ENCODE measurements around the gene TNFSF15. TPM values are rescaled to one million over a fixed set of nuclear protein-coding genes. Genes with fewer than 3 reads are reported as not detected.

The TNFSF15 gene
- total RNA-seq, 4 donors from 2014 or later: 0.15 to 3.3 TPM; not detected in 2

- Histone ChIP-seq H3K27me3 (no peaks in the 10 kb centered on the region), H3K27ac (no peak overlapping the region), H3K9me3 (no peaks in the 10 kb centered on the region), H3K4me1 (no peaks in the 10 kb centered on the region), H3K4me3 (no peak overlapping the region), H3K36me3 (no peaks in the 10 kb centered on the region)
- intact Hi-C loops (cut with DNase I; ENCODE audit: low total_unique reads): no loop called here
- DNase-seq: no peak
- no peak for TF ChIP-seq CTCF (IDR thresholded peaks at IDR 0.05)
- TF ChIP-seq POLR2A (IDR thresholded peaks at IDR 0.05): no peak
Observed at GRCh38 chr9:114774524-114774923, 31.3 kb downstream of the TNFSF15 start.

GRCh38 chr9:114771889-114772288, 34.0 kb downstream of the TNFSF15 start:
- H3K27me3 ChIP-seq: no peaks in the 10 kb centered on the region
- H3K9me3 ChIP-seq: no peaks in the 10 kb centered on the region
- H3K4me3 ChIP-seq: no peak overlapping the region
- no peak for DNase-seq
- no peaks in the 10 kb centered on the region for H3K4me1 ChIP-seq
- intact Hi-C loops (cut with DNase I; ENCODE audit: low total_unique reads): no loop called here
- no peak for TF ChIP-seq POLR2A (IDR thresholded peaks at IDR 0.05)
- TF ChIP-seq CTCF (IDR thresholded peaks at IDR 0.05): no peak
- H3K27ac ChIP-seq: no peak overlapping the region
- no peaks in the 10 kb centered on the region for H3K36me3 ChIP-seq

GRCh38 chr9:114770991-114771390, 34.8 kb downstream of the TNFSF15 start:
- Histone ChIP-seq H3K9me3 (no peaks in the 10 kb centered on the region), H3K4me1 (no peaks in the 10 kb centered on the region)
- intact Hi-C loops (cut with DNase I; ENCODE audit: low total_unique reads): no loop called here

GRCh38 chr9:114769624-114770023, 36.2 kb downstream of the TNFSF15 start:
- no peak for DNase-seq
- intact Hi-C loops (cut with DNase I; ENCODE audit: low total_unique reads): no loop called here

More at GRCh38 chr9:114770991-114771390, 34.8 kb downstream of the TNFSF15 start:
- Histone ChIP-seq H3K27ac (no peak overlapping the region), H3K36me3 (no peaks in the 10 kb centered on the region), H3K27me3 (no peaks in the 10 kb centered on the region), H3K4me3 (no peak overlapping the region)
- no peak for DNase-seq
- no peak for TF ChIP-seq POLR2A (IDR thresholded peaks at IDR 0.05)
- TF ChIP-seq CTCF (IDR thresholded peaks at IDR 0.05): no peak

GRCh38 chr9:114763220-114763619, 42.6 kb downstream of the TNFSF15 start:
- no peak for DNase-seq
- intact Hi-C loops (cut with DNase I; ENCODE audit: low total_unique reads): no loop called here
- H3K36me3 ChIP-seq: no peaks in the 10 kb centered on the region
- H3K4me1 ChIP-seq: no peaks in the 10 kb centered on the region
- TF ChIP-seq POLR2A (IDR thresholded peaks at IDR 0.05) (no peak), CTCF (IDR thresholded peaks at IDR 0.05) (no peak)
- no peak overlapping the region for H3K27ac ChIP-seq
- no peak overlapping the region for H3K4me3 ChIP-seq
- H3K27me3 ChIP-seq: no peaks in the 10 kb centered on the region
- H3K9me3 ChIP-seq: no peaks in the 10 kb centered on the region

More at GRCh38 chr9:114769624-114770023, 36.2 kb downstream of the TNFSF15 start:
- TF ChIP-seq CTCF (IDR thresholded peaks at IDR 0.05): no peak
- TF ChIP-seq POLR2A (IDR thresholded peaks at IDR 0.05): no peak
- Histone ChIP-seq H3K27me3 (no peaks in the 10 kb centered on the region), H3K4me3 (no peak overlapping the region), H3K36me3 (no peaks in the 10 kb centered on the region), H3K27ac (no peak overlapping the region), H3K9me3 (no peaks in the 10 kb centered on the region), H3K4me1 (no peaks in the 10 kb centered on the region)

All from uterus (tissue), 4 donors.